ENCODE measurements around the gene LPAR5. TPM values are rescaled to one million over a fixed set of nuclear protein-coding genes. Genes with fewer than 3 reads are reported as not detected.

The LPAR5 gene
- total RNA-seq, 1 donor from 2014 or later: 2.5 TPM

- no peak overlapping the region for H3K27ac ChIP-seq
- peaks cover 20% of the 10 kb centered on the region for H3K4me1 ChIP-seq
- DNase-seq: no peak
- no peaks in the 10 kb centered on the region for H3K27me3 ChIP-seq
- intact Hi-C loops (cut with DNase I): no loop called here
- no peaks in the 10 kb centered on the region for H3K9me3 ChIP-seq
- no peak overlapping the region for H3K4me3 ChIP-seq
- no peak for ATAC-seq
- H3K36me3 ChIP-seq: no peaks in the 10 kb centered on the region
- no peak for TF ChIP-seq CTCF (IDR thresholded peaks at IDR 0.05)
These were observed 17.1 kb downstream of the LPAR5 start for GRCh38 chr12:6618483-6619225.

- Histone ChIP-seq H3K27me3 (no peaks in the 10 kb centered on the region), H3K36me3 (no peaks in the 10 kb centered on the region), H3K9me3 (no peaks in the 10 kb centered on the region), H3K4me3 (no peak overlapping the region), H3K4me1 (peaks cover 38% of the 10 kb centered on the region), H3K27ac (no peak overlapping the region)
- no peak for DNase-seq
- intact Hi-C loops (cut with DNase I): no loop called here
- no peak for ATAC-seq
- no peak for TF ChIP-seq CTCF (IDR thresholded peaks at IDR 0.05)
These were observed 20.0 kb downstream of the LPAR5 start for GRCh38 chr12:6615802-6616201.

- intact Hi-C loops (cut with DNase I): no loop called here
- no peaks in the 10 kb centered on the region for H3K36me3 ChIP-seq
- no peak overlapping the region for H3K4me3 ChIP-seq
- peaks cover 33% of the 10 kb centered on the region for H3K4me1 ChIP-seq
- H3K27ac ChIP-seq: peak overlapping the region; percentile 88
- no peak for DNase-seq
- no peaks in the 10 kb centered on the region for H3K9me3 ChIP-seq
- no peaks in the 10 kb centered on the region for H3K27me3 ChIP-seq
- no peak for ATAC-seq
- TF ChIP-seq CTCF (IDR thresholded peaks at IDR 0.05): no peak
These were observed 21.1 kb downstream of the LPAR5 start for GRCh38 chr12:6614513-6615172.

GRCh38 chr12:6613776-6614512 is 21.8 kb downstream of the LPAR5 start:
- peak overlapping the region; percentile 88 for H3K27ac ChIP-seq
- peaks cover 33% of the 10 kb centered on the region for H3K4me1 ChIP-seq
- ATAC-seq (peak; percentile 86), DNase-seq (peak; percentile 93)
- no peaks in the 10 kb centered on the region for H3K36me3 ChIP-seq
- no peak for TF ChIP-seq CTCF (IDR thresholded peaks at IDR 0.05)
- intact Hi-C loops (cut with DNase I): no loop called here
- no peaks in the 10 kb centered on the region for H3K9me3 ChIP-seq
- H3K27me3 ChIP-seq: no peaks in the 10 kb centered on the region
- H3K4me3 ChIP-seq: no peak overlapping the region

GRCh38 chr12:6613015-6613775 is 22.6 kb downstream of the LPAR5 start:
- DNase-seq (peak; percentile 87), ATAC-seq (peak; percentile 51)
- Histone ChIP-seq H3K4me3 (no peak overlapping the region), H3K27me3 (no peaks in the 10 kb centered on the region), H3K27ac (peak overlapping the region; percentile 92), H3K36me3 (no peaks in the 10 kb centered on the region), H3K4me1 (peaks cover 29% of the 10 kb centered on the region), H3K9me3 (no peaks in the 10 kb centered on the region)
- no peak for TF ChIP-seq CTCF (IDR thresholded peaks at IDR 0.05)
- intact Hi-C loops (cut with DNase I): no loop called here

Measured in upper lobe of right lung (tissue), 1 donor.